Peyer's patch (tissue), 4 donors: ENCODE data around the gene NPLOC4.

Source experiments
- CTCF ChIP-seq, 6 experiments: fragments of 450-650 bp in 4 of 6; fragments of 200-600 bp in 2 of 6; sonication (generic) in 1 of 6; IDR thresholded peaks; one replicate each; pipeline ENCODE4 v1.5.1; 2017 to 2019; ENCODE audit warnings: antibody characterized with exemption in 6 of 6, mild to moderate bottlenecking in 3 of 6, moderate library complexity in 1 of 6
- POLR2A ChIP-seq, 2 donors: fragments of 450-650 bp; IDR thresholded peaks; one replicate each; pipeline ENCODE4 v1.5.1; 2017; ENCODE audit warnings: antibody characterized with exemption in 2 of 2, mild to moderate bottlenecking in 2 of 2, moderate library complexity in 2 of 2

GRCh38 chr17:81526662-81527571 is 110.0 kb downstream of the NPLOC4 start:
- TF ChIP-seq POLR2A (IDR thresholded peaks at IDR 0.05) = no peak
- TF ChIP-seq CTCF (IDR thresholded peaks at IDR 0.05) = no peak
